HG03571 (cell line): ENCODE results near the gene FAM107B.

Experiments
- ATAC-seq: cut with Tn5 transposase; IDR thresholded peaks from one replicate; pipeline ENCODE4 v1.9.1; 2021; ENCODE audit not compliant: unreplicated experiment

Gene FAM107B

GRCh38 chr10:14585287-14586193, 189.2 kb downstream of the FAM107B start:
- no peak for ATAC-seq

- no peak for ATAC-seq
Measured at GRCh38 chr10:14584661-14585060, 190.0 kb downstream of the FAM107B start.

GRCh38 chr10:14583967-14584366, 190.7 kb downstream of the FAM107B start:
- ATAC-seq: no peak

- peak; percentile 45 for ATAC-seq
Measured at GRCh38 chr10:14583252-14583651, 191.4 kb downstream of the FAM107B start.

GRCh38 chr10:14581553-14582321, 193.0 kb downstream of the FAM107B start:
- no peak for ATAC-seq

- ATAC-seq: no peak
Measured at GRCh38 chr10:14580671-14581332, 193.9 kb downstream of the FAM107B start.

GRCh38 chr10:14579405-14579804, 195.3 kb downstream of the FAM107B start:
- ATAC-seq: no peak

- ATAC-seq: no peak
Measured at GRCh38 chr10:14578060-14578952, 196.4 kb downstream of the FAM107B start.

- no peak for ATAC-seq
Measured at GRCh38 chr10:14574885-14575284, 199.8 kb downstream of the FAM107B start.

- no peak for ATAC-seq
Measured at GRCh38 chr10:14574291-14574690, 200.4 kb downstream of the FAM107B start.

- ATAC-seq: no peak
Measured at GRCh38 chr10:14573666-14574261, 200.9 kb downstream of the FAM107B start.

GRCh38 chr10:14572811-14573210, 201.9 kb downstream of the FAM107B start:
- ATAC-seq: no peak

GRCh38 chr10:14571866-14572507, 202.7 kb downstream of the FAM107B start:
- no peak for ATAC-seq

GRCh38 chr10:14570800-14571199, 203.9 kb downstream of the FAM107B start:
- ATAC-seq: no peak

- ATAC-seq: no peak
Measured at GRCh38 chr10:14569274-14570060, 205.2 kb downstream of the FAM107B start.

- no peak for ATAC-seq
Measured at GRCh38 chr10:14567421-14567820, 207.3 kb downstream of the FAM107B start.

GRCh38 chr10:14566498-14566897, 208.2 kb downstream of the FAM107B start:
- ATAC-seq: no peak

- no peak for ATAC-seq
Measured at GRCh38 chr10:14565199-14565598, 209.5 kb downstream of the FAM107B start.

- peak; percentile 53 for ATAC-seq
Measured at GRCh38 chr10:14564268-14564744, 210.4 kb downstream of the FAM107B start.
